Fibroblast of the conjunctiva (primary cell): ENCODE data around the gene PPP3R1.

Experiments used
- DNase-seq: peaks from one replicate; pipeline ENCODE4 v3.0.0-alpha.2; 2010; ENCODE audit warnings: low read depth

The PPP3R1 gene

GRCh38 chr2:68231061-68231372 is 21.3 kb downstream of the PPP3R1 start:
- no peak for DNase-seq

- no peak for DNase-seq
Observed at GRCh38 chr2:68230241-68231060, 21.9 kb downstream of the PPP3R1 start.

DNA sequence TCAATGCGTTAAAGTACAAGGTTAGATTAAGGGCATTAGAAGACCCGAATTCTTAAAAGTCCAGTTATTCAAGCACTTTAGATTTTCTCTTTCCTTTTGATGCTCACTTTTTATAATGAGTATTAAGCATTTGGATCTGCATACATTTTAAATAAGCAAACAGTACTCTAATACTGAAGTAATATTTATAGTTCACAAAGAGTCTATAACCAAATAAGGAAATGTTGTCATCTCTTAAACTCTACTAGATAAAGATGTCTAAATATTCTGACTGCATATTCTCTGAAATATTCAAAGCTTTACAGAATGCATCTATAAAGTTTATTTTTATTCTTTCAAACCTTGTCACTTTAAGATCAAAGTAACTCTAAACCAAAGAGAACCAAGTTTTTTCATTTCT is 25.5 kb downstream of the PPP3R1 start:
- DNase-seq = no peak

- no peak for DNase-seq
Observed at GRCh38 chr2:68225119-68225632, 27.2 kb downstream of the PPP3R1 start.

DNA sequence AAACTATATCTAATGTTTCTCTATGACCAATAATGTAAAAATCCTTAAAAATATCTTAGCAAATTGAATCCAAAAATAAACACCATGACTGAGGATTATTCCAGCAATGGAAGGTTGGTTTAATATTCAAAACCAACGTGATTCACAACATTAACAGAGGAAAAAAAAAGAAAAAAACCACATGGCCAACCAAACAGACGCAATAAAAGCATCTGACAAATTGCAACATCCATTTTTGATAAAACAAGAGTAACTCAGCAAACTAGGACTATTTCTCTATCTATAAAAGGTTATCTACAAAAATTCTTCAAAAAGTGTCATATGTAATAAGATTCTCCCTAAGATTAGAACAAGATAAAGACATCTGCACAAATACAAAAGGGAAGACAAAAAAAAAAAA is 28.9 kb downstream of the PPP3R1 start:
- DNase-seq = no peak

GRCh38 chr2:68222287-68222686 is 30.0 kb downstream of the PPP3R1 start:
- DNase-seq = no peak

DNA sequence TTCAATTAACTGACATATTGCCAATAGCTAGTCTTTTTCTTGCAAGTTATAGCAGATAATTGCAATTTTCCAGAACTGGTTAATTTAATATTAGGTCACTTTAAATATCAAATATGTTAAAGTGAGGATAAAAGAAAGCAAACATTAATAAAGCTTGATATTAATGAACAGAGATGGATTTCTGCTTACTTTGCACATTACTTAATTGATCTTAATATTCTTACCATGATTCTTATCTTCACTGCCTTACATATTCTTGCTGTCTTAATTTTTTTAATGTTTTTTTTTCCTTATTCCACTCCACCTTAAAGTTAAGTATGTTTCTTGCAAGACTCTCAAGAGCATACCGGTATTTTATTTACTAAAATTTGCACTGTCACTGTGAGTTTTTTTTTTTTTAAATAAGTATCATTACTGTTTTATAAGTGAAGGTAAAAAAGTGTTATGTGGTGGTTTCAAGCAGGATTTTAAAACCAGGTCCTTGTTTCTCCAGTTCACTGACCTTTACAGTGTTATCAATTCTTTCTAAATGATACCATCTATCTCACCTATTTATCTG is 33.9 kb downstream of the PPP3R1 start:
- no peak for DNase-seq

GRCh38 chr2:68217729-68218128 is 34.6 kb downstream of the PPP3R1 start:
- DNase-seq = no peak

- no peak for DNase-seq
Observed at GRCh38 chr2:68216454-68217310, 35.6 kb downstream of the PPP3R1 start.

GRCh38 chr2:68214381-68214780 is 38.0 kb downstream of the PPP3R1 start:
- DNase-seq = no peak

GRCh38 chr2:68206793-68207192 is 45.5 kb downstream of the PPP3R1 start:
- no peak for DNase-seq

- no peak for DNase-seq
Observed at GRCh38 chr2:68203587-68203986, 48.7 kb downstream of the PPP3R1 start.

- DNase-seq = no peak
Observed at GRCh38 chr2:68200157-68200787, 52.1 kb downstream of the PPP3R1 start.

GRCh38 chr2:68196120-68196716 is 56.1 kb downstream of the PPP3R1 start:
- DNase-seq = peak; percentile 34

DNA sequence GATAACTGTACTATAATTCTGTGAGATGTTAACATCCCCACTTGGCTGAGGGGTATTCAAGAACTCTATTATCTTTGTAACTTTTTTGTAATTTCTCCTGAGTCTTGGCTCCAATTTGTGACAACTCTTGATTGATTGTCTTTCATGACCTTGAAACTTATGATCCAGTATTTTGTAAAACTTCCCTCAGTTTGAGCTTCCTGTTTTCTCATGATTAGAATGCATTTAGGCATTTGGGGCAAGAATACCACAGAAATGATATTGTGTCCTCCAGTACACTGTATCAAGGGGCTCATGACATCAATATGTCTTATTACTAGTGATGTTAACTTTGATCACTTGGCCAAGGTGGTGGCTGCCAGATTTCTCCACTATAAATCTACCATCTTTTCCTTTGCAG is 57.2 kb downstream of the PPP3R1 start:
- no peak for DNase-seq

DNA sequence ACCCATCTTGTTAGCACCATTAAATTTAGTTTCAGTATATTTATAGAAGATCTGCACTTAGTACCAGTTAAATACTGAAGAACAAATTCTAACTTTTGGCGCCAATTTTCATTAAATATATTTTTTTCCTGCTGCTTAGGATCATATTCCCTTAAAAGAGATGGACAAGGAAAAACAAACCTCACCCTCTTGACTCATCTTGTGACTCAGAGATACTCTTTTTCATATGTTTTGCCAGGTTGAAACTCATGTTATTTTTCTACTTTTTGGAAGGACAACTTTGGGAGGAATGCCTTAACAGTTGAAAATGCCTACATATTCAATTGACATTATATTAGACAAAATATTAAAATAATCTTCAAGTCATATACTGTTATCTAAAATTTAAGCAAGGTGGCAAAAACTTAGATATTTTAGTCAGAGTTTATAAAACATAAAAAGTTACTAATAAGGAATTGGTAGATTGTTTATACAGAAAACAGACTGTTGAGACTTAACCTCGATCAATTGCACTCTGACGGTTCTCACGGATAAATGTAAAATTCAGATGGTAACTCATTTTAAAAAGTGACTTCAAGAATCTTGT is 58.5 kb downstream of the PPP3R1 start:
- DNase-seq = peak; percentile 37

GRCh38 chr2:68193144-68193543 is 59.2 kb downstream of the PPP3R1 start:
- DNase-seq = no peak

DNA sequence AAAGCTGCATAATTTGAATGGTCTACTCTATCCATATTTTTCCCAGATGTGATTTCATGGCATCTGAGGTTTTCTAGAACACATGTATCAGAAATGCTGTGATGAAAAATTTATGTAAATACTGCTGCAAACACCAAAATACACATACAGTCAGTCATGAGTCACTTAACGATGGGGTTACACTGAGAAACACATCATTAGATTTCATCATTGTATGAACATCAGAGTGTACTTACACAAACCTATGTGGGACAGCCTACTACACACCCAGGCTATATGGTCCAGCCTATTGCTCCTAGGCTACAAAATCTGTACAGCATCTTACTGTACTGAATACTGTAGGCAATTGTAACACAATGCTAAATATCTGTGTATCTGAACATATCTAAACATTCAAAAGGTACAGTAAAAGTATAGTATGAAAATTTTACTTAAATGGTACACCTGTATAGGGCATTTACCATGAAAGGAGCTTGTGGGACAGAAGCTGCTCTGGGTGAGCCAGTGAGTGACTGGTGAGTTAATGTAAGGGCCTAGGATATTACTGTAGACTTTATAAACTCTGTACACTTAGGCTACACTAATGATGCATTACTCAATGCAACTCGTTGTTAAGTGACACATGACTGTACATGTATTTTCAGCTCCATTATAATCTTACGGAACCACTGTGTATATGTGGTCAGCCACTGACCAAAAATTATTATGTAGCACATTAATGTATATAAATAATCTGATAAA is 61.2 kb downstream of the PPP3R1 start:
- DNase-seq = peak; percentile 82

- no peak for DNase-seq
Observed at GRCh38 chr2:68189991-68190784, 62.1 kb downstream of the PPP3R1 start.

DNA sequence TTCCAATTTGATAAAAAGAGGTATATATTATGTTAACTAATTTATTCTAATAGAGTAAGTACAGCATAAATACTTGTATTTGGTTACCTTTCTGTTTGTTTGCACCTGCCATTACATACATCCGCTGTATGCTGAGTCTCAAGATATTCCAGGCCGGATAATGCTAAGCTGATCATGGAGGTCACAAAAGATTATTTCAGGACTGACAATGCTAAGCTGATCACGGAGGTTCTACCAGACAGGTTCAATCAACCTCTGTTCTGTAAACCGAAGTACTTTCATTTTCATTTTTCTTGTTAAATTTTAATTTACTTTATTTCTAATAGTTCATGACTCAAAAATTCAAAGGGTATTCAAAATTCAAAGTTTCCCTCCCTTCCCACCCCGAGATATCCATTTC is 63.5 kb downstream of the PPP3R1 start:
- DNase-seq = no peak
